HG02943 (cell line): ENCODE results near the gene PRSS12.

Experiments
- ATAC-seq: cut with Tn5 transposase; IDR thresholded peaks from one replicate; pipeline ENCODE4 v1.9.1; 2021; ENCODE audit warnings: mild to moderate bottlenecking, low read depth, moderate library complexity; ENCODE audit not compliant: unreplicated experiment

The PRSS12 gene

GRCh38 chr4:118357601-118358000, 4.8 kb upstream of the PRSS12 start:
- no peak for ATAC-seq

GRCh38 chr4:118356731-118357130, 3.9 kb upstream of the PRSS12 start:
- no peak for ATAC-seq

GRCh38 chr4:118356111-118356510, 3.3 kb upstream of the PRSS12 start:
- ATAC-seq: no peak

- ATAC-seq: no peak
Observed at GRCh38 chr4:118354913-118355312, 2.1 kb upstream of the PRSS12 start.

GRCh38 chr4:118353534-118354030, 779 bp upstream of the PRSS12 start:
- ATAC-seq: no peak

- peak; percentile 12 for ATAC-seq
Observed at GRCh38 chr4:118351851-118352827, 664 bp downstream of the PRSS12 start.

GRCh38 chr4:118350961-118351360, 1.8 kb downstream of the PRSS12 start:
- no peak for ATAC-seq

- ATAC-seq: no peak
Observed at GRCh38 chr4:118348886-118349285, 3.9 kb downstream of the PRSS12 start.

GRCh38 chr4:118346495-118346894, 6.3 kb downstream of the PRSS12 start:
- no peak for ATAC-seq

GRCh38 chr4:118345813-118346212, 7.0 kb downstream of the PRSS12 start:
- no peak for ATAC-seq

- ATAC-seq: no peak
Observed at GRCh38 chr4:118344801-118345200, 8.0 kb downstream of the PRSS12 start.

- ATAC-seq: no peak
Observed at GRCh38 chr4:118343501-118343900, 9.3 kb downstream of the PRSS12 start.

- no peak for ATAC-seq
Observed at GRCh38 chr4:118340109-118340508, 12.7 kb downstream of the PRSS12 start.

- ATAC-seq: no peak
Observed at GRCh38 chr4:118338981-118339765, 13.6 kb downstream of the PRSS12 start.

- no peak for ATAC-seq
Observed at GRCh38 chr4:118338518-118338917, 14.3 kb downstream of the PRSS12 start.

- ATAC-seq: no peak
Observed at GRCh38 chr4:118337954-118338353, 14.8 kb downstream of the PRSS12 start.

- no peak for ATAC-seq
Observed at GRCh38 chr4:118335774-118336173, 17.0 kb downstream of the PRSS12 start.

GRCh38 chr4:118335324-118335723, 17.5 kb downstream of the PRSS12 start:
- ATAC-seq: no peak

- ATAC-seq: no peak
Observed at GRCh38 chr4:118331352-118331751, 21.5 kb downstream of the PRSS12 start.

- no peak for ATAC-seq
Observed at GRCh38 chr4:118329849-118330248, 23.0 kb downstream of the PRSS12 start.

GRCh38 chr4:118327554-118328241, 25.1 kb downstream of the PRSS12 start:
- ATAC-seq: no peak
